Right lobe of liver (tissue), 4 donors: ENCODE results near the gene RIPOR3.

Experiments
- POLR2A ChIP-seq: fragments of 450-650 bp; IDR thresholded peaks from one replicate; pipeline ENCODE4 v1.6.1; 2017; ENCODE audit warnings: antibody characterized with exemption, mild to moderate bottlenecking
- TF ChIP-seq, protein P1 (sequence below), 4 donors: fragments of 200-600 bp in 3 of 4; fragments of 450-650 bp in 1 of 4; IDR thresholded peaks; one replicate each; pipeline versions ENCODE4 v1.5.1 to v1.8.0; 2016 to 2022; ENCODE audit warnings: antibody characterized with exemption in 4 of 4, mild to moderate bottlenecking in 2 of 4
- donor health status: DM: no; HTN: no; CAD: no.
- donor health status: DM: no; HTN: no; CAD: no.
- donor health status: DM: no; HTN: yes; CAD: no.

DNA sequence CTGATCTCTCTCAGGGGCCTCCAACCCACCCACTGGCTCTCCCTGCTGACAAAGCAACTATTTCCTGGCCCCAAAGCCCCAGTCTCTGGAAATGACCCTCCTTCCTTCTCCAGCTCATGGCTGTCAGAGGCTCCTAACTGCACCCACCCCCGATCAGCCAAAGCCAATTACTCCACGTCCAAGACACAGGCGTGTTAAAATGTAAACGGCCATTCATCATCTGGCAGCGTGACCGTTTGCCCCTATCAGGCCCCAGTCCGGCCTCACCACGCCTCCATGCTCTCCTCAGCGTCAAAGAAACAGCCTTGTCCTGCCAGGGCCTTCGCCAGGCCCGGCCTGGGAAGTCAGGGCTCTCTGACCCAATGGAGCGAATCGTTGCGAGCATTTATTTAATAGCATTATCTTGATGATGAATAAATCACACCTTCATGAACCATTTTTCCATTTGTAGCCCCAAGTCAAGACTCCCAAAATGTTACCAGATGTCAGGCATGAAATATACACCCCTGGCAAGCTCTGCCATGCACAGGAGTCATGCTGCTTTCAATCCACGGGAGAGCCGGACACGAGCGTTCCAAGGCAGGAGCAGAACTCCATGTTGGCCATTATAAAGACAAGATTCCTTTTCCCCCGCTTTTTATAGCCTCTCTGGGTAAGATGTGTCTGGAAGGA is 17.7 kb downstream of the RIPOR3 start:
- TF ChIP-seq, protein P1, sequence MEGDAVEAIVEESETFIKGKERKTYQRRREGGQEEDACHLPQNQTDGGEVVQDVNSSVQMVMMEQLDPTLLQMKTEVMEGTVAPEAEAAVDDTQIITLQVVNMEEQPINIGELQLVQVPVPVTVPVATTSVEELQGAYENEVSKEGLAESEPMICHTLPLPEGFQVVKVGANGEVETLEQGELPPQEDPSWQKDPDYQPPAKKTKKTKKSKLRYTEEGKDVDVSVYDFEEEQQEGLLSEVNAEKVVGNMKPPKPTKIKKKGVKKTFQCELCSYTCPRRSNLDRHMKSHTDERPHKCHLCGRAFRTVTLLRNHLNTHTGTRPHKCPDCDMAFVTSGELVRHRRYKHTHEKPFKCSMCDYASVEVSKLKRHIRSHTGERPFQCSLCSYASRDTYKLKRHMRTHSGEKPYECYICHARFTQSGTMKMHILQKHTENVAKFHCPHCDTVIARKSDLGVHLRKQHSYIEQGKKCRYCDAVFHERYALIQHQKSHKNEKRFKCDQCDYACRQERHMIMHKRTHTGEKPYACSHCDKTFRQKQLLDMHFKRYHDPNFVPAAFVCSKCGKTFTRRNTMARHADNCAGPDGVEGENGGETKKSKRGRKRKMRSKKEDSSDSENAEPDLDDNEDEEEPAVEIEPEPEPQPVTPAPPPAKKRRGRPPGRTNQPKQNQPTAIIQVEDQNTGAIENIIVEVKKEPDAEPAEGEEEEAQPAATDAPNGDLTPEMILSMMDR (IDR thresholded peaks at IDR 0.05), result no peak
- TF ChIP-seq POLR2A, result peak; percentile 30
